ENCODE data around the gene MAZ. TPM values are rescaled to one million over a fixed set of nuclear protein-coding genes. Genes with fewer than 3 reads are reported as not detected.

MAZ gene
- polyA plus RNA-seq, 1 of the 3 experiments (the other 2 are of a cell fraction), result 163 TPM

- H3K4me3 ChIP-seq (ENCODE audit: low read depth in 2 of 2, low read length in 1 of 2), result peak within 1 kb of the TSS; percentile 59 to 93
- POLR2A ChIA-PET, result interaction anchor here (0.9 to 1.4 kb wide), 2 partner anchors 9 to 13 kb away, joined by 3 to 4 read pairs; no protein-coding TSS in a partner anchor
- H3K9ac ChIP-seq, result peak within 1 kb of the TSS; percentile 72
- peak; percentile 72 for DNase-seq
- CTCF ChIA-PET, result interaction anchor here (0.6 to 14.0 kb wide), 11 partner anchors 13 to 212 kb away, joined by 3 to 129 read pairs (median 5); partner anchors contain the start of gene KIF22
- peak within 1 kb of the TSS; percentile 74 to 97 for H3K27ac ChIP-seq (ENCODE audit: low read depth in 2 of 2, low read length in 1 of 2)
- H3K9me2 ChIP-seq, result no peaks in the 10 kb centered on the region
- no peaks in the 10 kb centered on the region for H3K27me3 ChIP-seq (ENCODE audit: insufficient read depth)
- H3K9me3 ChIP-seq, result no peaks in the 10 kb centered on the region
- H3K79me2 ChIP-seq (ENCODE audit: insufficient read depth), result peaks cover 80% of the 10 kb centered on the region
- peak within 1 kb of the TSS; percentile 86 for H3K4me2 ChIP-seq
- peaks cover 60% of the 10 kb centered on the region for H3F3A ChIP-seq (replicated peaks; ENCODE audit: insufficient read depth)
- 0% methylated on average over 3 of the region's 4 CpGs for WGBS (ENCODE audit: low lambda C conversion rate)
- peaks cover 6 to 19% of the 10 kb centered on the region in 2 experiments for H3K36me3 ChIP-seq (replicated peaks in 1 of 2; ENCODE audit: control insufficient read depth in 1 of 2, insufficient read depth in 2 of 2, low read length in 1 of 2)
- no peak within 1 kb of the TSS for H2AFZ ChIP-seq (ENCODE audit: low read depth)
- peaks cover 32 to 36% of the 10 kb centered on the region in 2 experiments; a peak in 3 of 4 replicates for H3K4me1 ChIP-seq (ENCODE audit: control insufficient read depth in 1 of 2, insufficient read depth in 2 of 2, low read depth in 1 of 2, low read length in 1 of 2)
- no peaks in the 10 kb centered on the region for H4K20me1 ChIP-seq (ENCODE audit: insufficient read depth)
- TF ChIP-seq, protein P1, sequence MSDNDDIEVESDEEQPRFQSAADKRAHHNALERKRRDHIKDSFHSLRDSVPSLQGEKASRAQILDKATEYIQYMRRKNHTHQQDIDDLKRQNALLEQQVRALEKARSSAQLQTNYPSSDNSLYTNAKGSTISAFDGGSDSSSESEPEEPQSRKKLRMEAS (IDR thresholded peaks at IDR 0.05; ENCODE audit: low read depth), result peak; percentile 68; the same call in 1 of the 2 replicates
- TF ChIP-seq PBX3 (IDR thresholded peaks at IDR 0.05) (no peak), ELF1 (IDR thresholded peaks at IDR 0.05) (no peak), CHD2 (IDR thresholded peaks at IDR 0.05; ENCODE audit: low read length, partially characterized antibody) (peak; percentile 49), RFX5 (IDR thresholded peaks at IDR 0.05; ENCODE audit: low read length) (no peak), JUND (IDR thresholded peaks at IDR 0.05) (no peak; the same call in 1 of the 2 replicates), GATA2 (CRISPR knock-in tag; IDR thresholded peaks at IDR 0.05) (no peak), GABPA (IDR thresholded peaks at IDR 0.05; ENCODE audit: low read depth) (no peak), RAD21 (IDR thresholded peaks at IDR 0.05; ENCODE audit: low read length) (0 out of 2 replicates have a peak, but pooled peaks have one; percentile 17), RCOR1 (IDR thresholded peaks at IDR 0.05; ENCODE audit: low read length) (no peak; the same call in 1 of the 2 replicates), FOSL2 (IDR thresholded peaks at IDR 0.05; ENCODE audit: borderline replicate concordance, low read depth) (no peak), FOXJ3 (CRISPR knock-in tag; IDR thresholded peaks at IDR 0.05) (no peak), MXI1 (IDR thresholded peaks at IDR 0.05; ENCODE audit: low read depth, low read length) (0 out of 2 replicates have a peak, but pooled peaks have one; percentile 31), TCF12 (IDR thresholded peaks at IDR 0.05) (peak; percentile 71), TAF1 (IDR thresholded peaks at IDR 0.05; ENCODE audit: borderline replicate concordance, low read depth, low read length) (0 out of 2 replicates have a peak, but pooled peaks have one; percentile 38), RXRA (IDR thresholded peaks at IDR 0.05; ENCODE audit: borderline replicate concordance, low read depth) (no peak), TEAD4 (IDR thresholded peaks at IDR 0.05; ENCODE audit: borderline replicate concordance, insufficient read depth) (no peak), YY1 (IDR thresholded peaks at IDR 0.05; ENCODE audit: low read depth) (no peak), SMC3 (IDR thresholded peaks at IDR 0.05; ENCODE audit: low read depth, low read length) (no peak; the same call in 1 of the 2 replicates), NFIC (IDR thresholded peaks at IDR 0.05; ENCODE audit: borderline replicate concordance) (no peak), CTCF (IDR thresholded peaks at IDR 0.05) (no peak), NRF1 (IDR thresholded peaks at IDR 0.05; ENCODE audit: low read depth, low read length) (no peak), IRF3 (IDR thresholded peaks at IDR 0.05; ENCODE audit: low read depth, low read length) (no peak), POLR2AphosphoS5 (IDR thresholded peaks at IDR 0.05; ENCODE audit: low read depth, low read length) (peak; percentile 92), ZBTB33 (IDR thresholded peaks at IDR 0.05; ENCODE audit: borderline replicate concordance, low read depth) (no peak), SIN3A (IDR thresholded peaks at IDR 0.05; ENCODE audit: borderline replicate concordance, low read depth, low read length) (peak; percentile 92; the same call in 1 of the 2 replicates)
- TF ChIP-seq, protein P2, sequence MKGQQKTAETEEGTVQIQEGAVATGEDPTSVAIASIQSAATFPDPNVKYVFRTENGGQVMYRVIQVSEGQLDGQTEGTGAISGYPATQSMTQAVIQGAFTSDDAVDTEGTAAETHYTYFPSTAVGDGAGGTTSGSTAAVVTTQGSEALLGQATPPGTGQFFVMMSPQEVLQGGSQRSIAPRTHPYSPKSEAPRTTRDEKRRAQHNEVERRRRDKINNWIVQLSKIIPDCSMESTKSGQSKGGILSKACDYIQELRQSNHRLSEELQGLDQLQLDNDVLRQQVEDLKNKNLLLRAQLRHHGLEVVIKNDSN (IDR thresholded peaks at IDR 0.05; ENCODE audit: borderline replicate concordance, low read depth), result no peak
Observed at GRCh38 chr16:29820271-29820701, 14.0 kb downstream of the MAZ start, which contains the start of gene MVP. TSS of gene MVP (plus strand) at chr16:29820462. CDS start at chr16:29830550, 10,088 bp downstream.
